ENCODE data around the gene PMS1. TPM values are rescaled to one million over a fixed set of nuclear protein-coding genes. Genes with fewer than 3 reads are reported as not detected.

PMS1 gene
- total and polyA plus RNA-seq, 10 donors, result 12.6 to 39.3 (median 24.5) TPM

- TF ChIP-seq CTCF (IDR thresholded peaks at IDR 0.05 in 8 of 11, conservative IDR thresholded peaks at IDR 0.05 in 3 of 11) (no peak), POLR2A (IDR thresholded peaks at IDR 0.05) (no peak), POLR2AphosphoS5 (IDR thresholded peaks at IDR 0.05) (no peak)
- Histone ChIP-seq H3K4me1 (no peaks in the 10 kb centered on the region), H3K9me3 (peaks cover 0 to 3% (median 0%) of the 10 kb centered on the region in 8 donors), H3K27me3 (replicated peaks in 1 of 7) (no peaks in the 10 kb centered on the region), H3K27ac (no peak overlapping the region), H3K36me3 (peaks cover 0 to 39% (median 5%) of the 10 kb centered on the region in 6 donors), H3K4me3 (no peak overlapping the region)
- no peak for DNase-seq
- intact Hi-C loops (cut with DNase I; ENCODE audit: low total_unique reads), result no loop called here
These were observed 75.9 kb downstream of the PMS1 start for GRCh38 chr2:189860161-189860560.

- Histone ChIP-seq H3K36me3 (peaks cover 0 to 30% (median 5%) of the 10 kb centered on the region in 6 donors), H3K27me3 (replicated peaks in 1 of 7) (no peaks in the 10 kb centered on the region), H3K9me3 (peaks cover 0 to 3% (median 0%) of the 10 kb centered on the region in 8 donors), H3K4me3 (no peak overlapping the region), H3K27ac (no peak overlapping the region), H3K4me1 (no peaks in the 10 kb centered on the region)
- intact Hi-C loops (cut with DNase I; ENCODE audit: low total_unique reads), result no loop called here
- DNase-seq, result no peak
- WGBS, 5 donors, result 90 to 100% (median 94%) methylated on average over 1 of the region's 1 CpG
- TF ChIP-seq POLR2AphosphoS5 (IDR thresholded peaks at IDR 0.05) (no peak), CTCF (IDR thresholded peaks at IDR 0.05 in 8 of 11, conservative IDR thresholded peaks at IDR 0.05 in 3 of 11) (no peak), POLR2A (IDR thresholded peaks at IDR 0.05) (no peak)
These were observed 78.5 kb downstream of the PMS1 start for GRCh38 chr2:189862751-189863150.

- TF ChIP-seq CTCF (IDR thresholded peaks at IDR 0.05 in 8 of 11, conservative IDR thresholded peaks at IDR 0.05 in 3 of 11) (no peak), POLR2A (IDR thresholded peaks at IDR 0.05) (no peak), POLR2AphosphoS5 (IDR thresholded peaks at IDR 0.05) (no peak)
- H3K36me3 ChIP-seq, result peaks cover 0 to 28% (median 5%) of the 10 kb centered on the region in 6 donors
- no peak overlapping the region for H3K4me3 ChIP-seq
- no peak for DNase-seq
- H3K27ac ChIP-seq, result no peak overlapping the region
- no peaks in the 10 kb centered on the region for H3K27me3 ChIP-seq (replicated peaks in 1 of 7)
- intact Hi-C loops (cut with DNase I; ENCODE audit: low total_unique reads), result no loop called here
- peaks cover 0 to 3% (median 0%) of the 10 kb centered on the region in 6 donors for H3K4me1 ChIP-seq
- H3K9me3 ChIP-seq, result peaks cover 0 to 3% (median 0%) of the 10 kb centered on the region in 8 donors
- WGBS, 5 donors, result 49 to 69% (median 62%) methylated on average over 1 of the region's 1 CpG
These were observed 81.6 kb downstream of the PMS1 start for GRCh38 chr2:189865826-189866225.

- H3K9me3 ChIP-seq, result peaks cover 0 to 3% (median 0%) of the 10 kb centered on the region in 8 donors
- WGBS, 5 donors, result 92 to 98% (median 94%) methylated on average over 1 of the region's 1 CpG
- intact Hi-C loops (cut with DNase I; ENCODE audit: low total_unique reads), result no loop called here
These were observed 82.0 kb downstream of the PMS1 start for GRCh38 chr2:189866296-189866695.

More at GRCh38 chr2:189866296-189866695, 82.0 kb downstream of the PMS1 start:
- DNase-seq, result no peak
- H3K27ac ChIP-seq, result no peak overlapping the region
- H3K4me1 ChIP-seq, result peaks cover 0 to 3% (median 0%) of the 10 kb centered on the region in 6 donors
- TF ChIP-seq CTCF (IDR thresholded peaks at IDR 0.05 in 8 of 11, conservative IDR thresholded peaks at IDR 0.05 in 3 of 11) (no peak), POLR2AphosphoS5 (IDR thresholded peaks at IDR 0.05) (no peak), POLR2A (IDR thresholded peaks at IDR 0.05) (no peak)
- no peak overlapping the region for H3K4me3 ChIP-seq
- peaks cover 0 to 27% (median 4%) of the 10 kb centered on the region in 6 donors for H3K36me3 ChIP-seq
- H3K27me3 ChIP-seq (replicated peaks in 1 of 7), result no peaks in the 10 kb centered on the region
